T-helper 2 cell treated with Interferon-gamma antibody and Interleukin-4, amounts not matched to agents 5 μg/mL and 100 μg/mL, for 36 hours (primary cell): Measurements from ENCODE around the gene SGSM1.

ENCODE experiments used
- DNase-seq: peaks from one replicate; pipeline ENCODE4 v3.0.0; 2021; ENCODE audit warnings: low spot score
- H3K27ac Mint-ChIP-seq: one replicate; pipeline ENCODE4 v1.8.0; 2021; ENCODE audit warnings: mild to moderate bottlenecking, mixed read lengths
- H3K27me3 Mint-ChIP-seq: one replicate; pipeline ENCODE4 v1.8.0; 2021; ENCODE audit warnings: low read depth, mixed read lengths
- H3K36me3 Mint-ChIP-seq: one replicate; pipeline ENCODE4 v1.8.0; 2021; ENCODE audit warnings: low read depth, mixed read lengths
- H3K4me1 Mint-ChIP-seq: one replicate; pipeline ENCODE4 v1.8.0; 2021; ENCODE audit warnings: low read depth, mixed read lengths
- H3K4me3 Mint-ChIP-seq: one replicate; pipeline ENCODE4 v1.8.0; 2022; ENCODE audit warnings: mild to moderate bottlenecking, moderate library complexity, mixed read lengths
- H3K9me3 Mint-ChIP-seq: one replicate; pipeline ENCODE4 v1.8.0; 2021; ENCODE audit warnings: mixed read lengths

The SGSM1 gene

DNA sequence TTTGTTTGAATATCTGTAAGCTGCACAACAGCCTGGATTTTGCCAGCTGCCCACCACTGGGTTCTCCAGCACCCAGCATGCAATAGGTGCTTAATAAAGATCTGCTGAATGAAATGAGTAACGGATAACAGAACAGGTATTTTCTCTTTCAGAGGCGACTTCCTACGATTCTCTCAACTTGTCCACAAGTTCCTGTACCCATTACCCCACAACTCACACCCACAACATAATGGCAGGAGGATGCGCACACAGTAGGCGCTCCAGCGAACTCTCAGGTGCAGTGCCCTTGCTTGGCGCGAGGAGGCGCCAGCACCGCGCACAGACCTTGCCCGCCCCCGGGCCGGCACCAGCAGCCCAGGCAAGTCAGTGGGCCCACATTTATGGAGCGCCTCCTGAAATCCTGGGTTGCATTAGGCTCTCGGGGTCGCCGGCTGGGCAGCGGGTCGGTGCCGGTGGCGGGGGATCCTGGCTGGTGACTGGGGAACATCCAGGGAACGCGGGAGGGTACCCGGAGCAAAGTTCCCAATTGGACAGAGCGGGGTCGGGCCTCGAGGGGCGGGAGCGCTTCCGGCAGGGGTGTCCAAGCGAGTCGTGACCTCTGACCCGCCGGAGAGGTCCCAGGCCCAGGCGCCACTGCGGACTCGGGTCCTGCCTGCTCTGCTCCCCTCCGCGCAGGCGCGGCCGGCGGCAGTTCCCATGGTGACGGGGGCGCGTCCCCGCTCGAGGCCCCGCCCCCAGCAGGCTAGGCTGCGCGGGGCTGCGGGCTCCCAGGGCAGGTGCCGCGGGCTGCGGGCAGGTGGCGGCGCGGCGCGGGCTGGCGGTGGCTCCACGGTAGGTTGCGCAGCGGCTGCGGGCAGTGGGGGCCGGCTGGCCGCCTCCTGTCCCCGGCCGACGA, 146.2 kb downstream of the SGSM1 start, which contains the start of gene KIAA1671:
Gene KIAA1671, plus strand, starts transcription at position 775 of the 895 bp plus-strand sequence. CDS start 75,284 bp downstream, outside the sequence.
- Mint-ChIP-seq H3K36me3 (no peaks in the 10 kb centered on the region), H3K27ac (peak within 1 kb of the TSS; percentile 56), H3K27me3 (peaks cover 58% of the 10 kb centered on the region), H3K4me3 (peak within 1 kb of the TSS; percentile 82), H3K4me1 (peaks cover 12% of the 10 kb centered on the region), H3K9me3 (no peaks in the 10 kb centered on the region)
- DNase-seq, result peak; percentile 86

- peaks cover 12% of the 10 kb centered on the region for H3K4me1 Mint-ChIP-seq
- peaks cover 51% of the 10 kb centered on the region for H3K27me3 Mint-ChIP-seq
- peak overlapping the region; percentile 82 for H3K4me3 Mint-ChIP-seq
- no peak overlapping the region for H3K27ac Mint-ChIP-seq
- H3K36me3 Mint-ChIP-seq, result no peaks in the 10 kb centered on the region
- DNase-seq, result no peak
- no peaks in the 10 kb centered on the region for H3K9me3 Mint-ChIP-seq
These were observed 146.9 kb downstream of the SGSM1 start for GRCh38 chr22:24952837-24953383.

- peak overlapping the region; percentile 82 for H3K4me3 Mint-ChIP-seq
- no peak overlapping the region for H3K27ac Mint-ChIP-seq
- peaks cover 50% of the 10 kb centered on the region for H3K27me3 Mint-ChIP-seq
- DNase-seq, result no peak
- no peaks in the 10 kb centered on the region for H3K9me3 Mint-ChIP-seq
- H3K36me3 Mint-ChIP-seq, result no peaks in the 10 kb centered on the region
- H3K4me1 Mint-ChIP-seq, result peaks cover 12% of the 10 kb centered on the region
These were observed 147.5 kb downstream of the SGSM1 start for GRCh38 chr22:24953384-24954113.

GRCh38 chr22:24954114-24954463, 148.1 kb downstream of the SGSM1 start:
- DNase-seq, result no peak
- Mint-ChIP-seq H3K36me3 (no peaks in the 10 kb centered on the region), H3K27me3 (peaks cover 50% of the 10 kb centered on the region), H3K27ac (no peak overlapping the region), H3K4me1 (peaks cover 12% of the 10 kb centered on the region), H3K9me3 (no peaks in the 10 kb centered on the region), H3K4me3 (peak overlapping the region; percentile 69)

GRCh38 chr22:24954856-24955255, 148.8 kb downstream of the SGSM1 start:
- H3K9me3 Mint-ChIP-seq, result no peaks in the 10 kb centered on the region
- DNase-seq, result no peak
- H3K4me1 Mint-ChIP-seq, result peaks cover 12% of the 10 kb centered on the region
- no peaks in the 10 kb centered on the region for H3K36me3 Mint-ChIP-seq
- no peak overlapping the region for H3K27ac Mint-ChIP-seq
- peaks cover 45% of the 10 kb centered on the region for H3K27me3 Mint-ChIP-seq
- H3K4me3 Mint-ChIP-seq, result no peak overlapping the region

DNA sequence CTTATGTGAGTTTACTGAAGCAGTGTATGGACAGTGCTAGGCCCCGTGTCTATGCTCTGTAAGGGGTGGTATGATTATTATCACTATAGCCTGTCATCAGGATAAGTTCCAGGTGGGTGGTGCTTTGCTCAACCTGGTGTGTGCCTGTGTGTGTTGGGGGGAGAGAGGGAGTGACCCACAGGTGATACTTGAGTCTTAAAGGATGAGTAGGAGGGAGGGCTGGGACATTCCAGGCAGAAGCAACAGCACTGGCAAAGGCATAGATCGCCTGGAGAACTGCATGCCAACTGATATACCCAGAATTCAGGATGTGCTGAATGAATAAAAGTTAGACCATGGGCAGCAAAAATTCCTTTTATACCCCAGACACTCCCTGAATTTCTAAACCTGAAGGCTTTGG, 151.0 kb downstream of the SGSM1 start:
- H3K4me1 Mint-ChIP-seq, result peaks cover 3% of the 10 kb centered on the region
- no peak overlapping the region for H3K27ac Mint-ChIP-seq
- H3K27me3 Mint-ChIP-seq, result peaks cover 29% of the 10 kb centered on the region
- no peak for DNase-seq
- H3K4me3 Mint-ChIP-seq, result no peak overlapping the region
- H3K36me3 Mint-ChIP-seq, result no peaks in the 10 kb centered on the region
- H3K9me3 Mint-ChIP-seq, result no peaks in the 10 kb centered on the region

DNA sequence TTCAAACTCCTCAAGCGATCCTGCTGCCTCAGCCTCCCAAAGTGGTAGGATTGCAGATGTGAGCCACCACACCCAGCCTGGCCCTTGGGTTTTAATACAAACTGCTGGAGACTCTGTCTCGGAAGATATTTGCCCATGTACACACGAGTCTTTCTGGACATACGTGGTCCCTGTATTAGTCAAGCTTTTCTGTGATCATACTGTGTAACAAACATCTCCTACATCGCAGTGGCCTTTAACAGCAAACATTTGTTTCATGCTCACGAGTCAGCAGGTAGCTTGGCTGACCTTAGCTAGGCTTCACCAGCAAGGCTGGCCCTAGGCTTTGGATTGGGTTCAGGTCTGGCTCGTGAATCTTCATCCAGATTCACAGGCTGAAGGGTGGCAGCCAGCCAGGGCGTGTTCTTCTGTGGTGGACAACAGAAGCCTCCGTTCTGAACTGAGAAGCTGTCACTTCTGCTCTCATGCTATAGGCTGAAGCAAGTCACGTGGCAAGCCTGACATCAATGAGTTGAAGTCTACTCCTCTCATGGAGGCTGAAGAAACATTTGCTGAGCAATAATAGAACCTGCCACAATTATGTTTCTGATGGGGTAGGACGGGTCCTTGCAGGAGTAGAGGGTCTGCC, 155.3 kb downstream of the SGSM1 start:
- no peak overlapping the region for H3K4me3 Mint-ChIP-seq
- peaks cover 6% of the 10 kb centered on the region for H3K27me3 Mint-ChIP-seq
- no peak for DNase-seq
- no peak overlapping the region for H3K27ac Mint-ChIP-seq
- no peaks in the 10 kb centered on the region for H3K9me3 Mint-ChIP-seq
- peaks cover 1% of the 10 kb centered on the region for H3K4me1 Mint-ChIP-seq
- H3K36me3 Mint-ChIP-seq, result no peaks in the 10 kb centered on the region

DNA sequence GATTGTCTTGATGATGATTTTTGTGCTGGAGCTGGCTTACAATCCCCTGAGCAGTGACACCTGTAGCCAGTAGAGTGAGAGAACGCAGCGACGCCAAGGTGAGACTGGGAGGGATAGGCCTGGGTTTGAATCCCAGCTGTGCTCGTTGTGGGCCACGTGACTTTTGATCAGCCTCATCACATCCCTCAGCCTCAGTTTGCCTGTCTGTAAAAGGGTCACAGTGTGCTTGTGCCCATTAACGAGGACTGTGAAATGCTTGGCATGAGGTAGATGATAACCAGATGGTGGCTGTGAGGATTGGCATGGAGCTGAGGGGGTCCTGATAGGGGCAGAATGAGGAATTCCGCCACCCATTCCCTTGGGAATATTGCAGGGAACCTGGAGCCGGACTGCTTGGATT, 156.1 kb downstream of the SGSM1 start:
- H3K4me3 Mint-ChIP-seq, result no peak overlapping the region

DNA sequence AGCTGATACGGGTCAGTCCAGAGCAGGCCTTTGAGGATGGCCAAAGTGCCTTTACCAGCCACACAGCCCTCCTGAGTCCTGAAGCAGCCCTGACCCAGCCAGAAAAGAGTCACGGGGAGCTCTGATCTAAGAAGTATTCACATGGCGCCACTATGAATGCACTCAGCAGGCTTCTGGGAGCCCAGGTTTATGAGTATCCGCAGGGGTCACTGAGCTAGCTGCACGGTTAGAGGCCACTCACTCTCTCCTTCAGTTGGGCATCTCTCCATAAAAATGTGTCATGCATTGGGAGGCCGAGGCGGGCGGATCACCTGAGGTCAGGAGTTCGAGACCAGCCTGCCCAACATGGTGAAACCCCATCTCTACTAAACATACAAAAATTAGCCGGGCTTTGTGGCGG, 156.8 kb downstream of the SGSM1 start:
- H3K36me3 Mint-ChIP-seq, result no peaks in the 10 kb centered on the region
- H3K27me3 Mint-ChIP-seq, result peaks cover 2% of the 10 kb centered on the region
- H3K4me1 Mint-ChIP-seq, result peaks cover 1% of the 10 kb centered on the region
- no peaks in the 10 kb centered on the region for H3K9me3 Mint-ChIP-seq
- no peak overlapping the region for H3K4me3 Mint-ChIP-seq
- no peak overlapping the region for H3K27ac Mint-ChIP-seq
- no peak for DNase-seq

More for the DNA sequence above, 156.1 kb downstream of the SGSM1 start:
- Mint-ChIP-seq H3K27me3 (peaks cover 2% of the 10 kb centered on the region), H3K9me3 (no peaks in the 10 kb centered on the region), H3K4me1 (peaks cover 1% of the 10 kb centered on the region), H3K27ac (no peak overlapping the region), H3K36me3 (no peaks in the 10 kb centered on the region)
- DNase-seq, result no peak

GRCh38 chr22:24964441-24964840, 158.4 kb downstream of the SGSM1 start:
- no peaks in the 10 kb centered on the region for H3K36me3 Mint-ChIP-seq
- no peak overlapping the region for H3K4me3 Mint-ChIP-seq
- no peak for DNase-seq
- peaks cover 2% of the 10 kb centered on the region for H3K27me3 Mint-ChIP-seq
- no peak overlapping the region for H3K27ac Mint-ChIP-seq
- no peaks in the 10 kb centered on the region for H3K9me3 Mint-ChIP-seq
- H3K4me1 Mint-ChIP-seq, result peaks cover 1% of the 10 kb centered on the region

DNA sequence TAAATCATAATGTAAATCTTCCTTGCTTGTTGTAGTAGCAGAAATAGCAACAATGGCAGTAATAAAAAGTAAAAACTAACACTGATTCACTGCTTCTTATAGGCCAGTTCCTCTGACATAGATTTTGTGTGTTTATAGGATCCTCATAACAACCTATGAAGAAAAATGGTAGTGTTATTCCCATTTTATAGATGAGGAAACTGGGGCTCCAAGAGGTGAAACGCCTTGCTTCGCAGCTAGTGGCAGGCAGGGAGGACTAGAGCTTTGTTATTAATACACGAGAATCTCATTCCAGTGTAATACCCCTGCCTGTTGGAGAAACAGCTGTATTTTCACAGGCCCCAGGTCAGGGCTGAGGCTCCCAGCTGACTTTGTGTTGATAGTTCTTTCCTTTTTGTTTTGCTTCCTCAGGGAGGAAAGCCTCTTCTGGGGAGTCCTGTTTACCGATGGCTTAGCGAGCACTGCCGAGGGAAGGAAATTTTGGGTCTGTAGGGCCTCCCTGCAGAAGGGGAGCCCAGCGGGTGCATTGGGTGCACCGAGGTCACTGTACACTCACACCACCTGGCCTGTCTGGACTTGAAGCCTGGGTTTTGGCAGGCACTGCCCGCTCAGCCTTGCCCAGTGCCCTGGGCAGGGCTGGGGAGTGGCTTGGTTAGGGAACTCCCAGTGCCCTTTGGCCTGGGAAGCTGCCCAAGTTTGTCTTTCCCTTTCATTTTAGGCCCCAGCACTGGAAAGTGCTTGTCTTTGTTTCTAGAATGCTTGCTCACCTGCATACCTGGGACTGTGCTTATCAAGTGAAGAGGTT, 160.0 kb downstream of the SGSM1 start:
- H3K27me3 Mint-ChIP-seq, result no peaks in the 10 kb centered on the region
- no peak overlapping the region for H3K27ac Mint-ChIP-seq
- no peak for DNase-seq
- H3K9me3 Mint-ChIP-seq, result no peaks in the 10 kb centered on the region
- H3K4me3 Mint-ChIP-seq, result no peak overlapping the region
- H3K36me3 Mint-ChIP-seq, result no peaks in the 10 kb centered on the region
- peaks cover 1% of the 10 kb centered on the region for H3K4me1 Mint-ChIP-seq

GRCh38 chr22:24968066-24968561, 162.1 kb downstream of the SGSM1 start:
- DNase-seq, result no peak
- peaks cover 4% of the 10 kb centered on the region for H3K27me3 Mint-ChIP-seq
- H3K4me3 Mint-ChIP-seq, result no peak overlapping the region

More at GRCh38 chr22:24968066-24968561, 162.1 kb downstream of the SGSM1 start:
- Mint-ChIP-seq H3K36me3 (no peaks in the 10 kb centered on the region), H3K4me1 (peaks cover 1% of the 10 kb centered on the region), H3K9me3 (no peaks in the 10 kb centered on the region), H3K27ac (no peak overlapping the region)
